Bronchial epithelial cell (primary cell): Measurements from ENCODE around the gene CCS. TPM values are rescaled to one million over a fixed set of nuclear protein-coding genes. Genes with fewer than 3 reads are reported as not detected.

Source experiments
- DNase-seq: peaks from one replicate; pipeline ENCODE4 v3.0.0-alpha.2; 2010; ENCODE audit warnings: low read depth
- FAIRE-seq: peaks from 2 replicates; lab custom pipeline; 2011; peaks lifted over from hg19 to GRCh38; lab: Jason Lieb, UNC
- H3K27me3 ChIP-seq: 2 replicates; pipeline ENCODE4 v1.5.1; 2011; ENCODE audit warnings: low read length; ENCODE audit not compliant: control insufficient read depth, insufficient read depth
- H3K36me3 ChIP-seq: 2 replicates; pipeline ENCODE4 v1.5.1; 2011; ENCODE audit warnings: low read length; ENCODE audit not compliant: control insufficient read depth, insufficient read depth
- H3K4me3 ChIP-seq: 2 replicates; pipeline ENCODE4 v1.5.1; 2011; ENCODE audit warnings: mild to moderate bottlenecking, low read depth, low read length, control low read depth
- CTCF ChIP-seq: IDR thresholded peaks from 2 replicates; pipeline ENCODE4 v1.5.1; 2011; ENCODE audit warnings: mild to moderate bottlenecking, moderate library complexity, low read length, control low read depth, inconsistent platforms; ENCODE audit not compliant: insufficient read depth, severe bottlenecking
- total RNA-seq: library from RNA; depleted of rRNA; stranded (reverse); fragments of >200 nt; gene quantifications from 2 replicates; pipeline ENCODE4 v1.2.1, GENCODE V29; 2014

Gene CCS
- total RNA-seq, 1 donor from 2014 or later: 30.3 TPM

GRCh38 chr11:66546966-66547661 lies 45.9 kb upstream of the CCS start:
- peaks cover 9% of the 10 kb centered on the region for H3K36me3 ChIP-seq
- no peak for TF ChIP-seq CTCF
- H3K27me3 ChIP-seq: peaks cover 5% of the 10 kb centered on the region
- FAIRE-seq (no peak), DNase-seq (no peak)
- no peak overlapping the region for H3K4me3 ChIP-seq

- no peak for DNase-seq
- Histone ChIP-seq H3K27me3 (peaks cover 5% of the 10 kb centered on the region), H3K36me3 (peaks cover 6% of the 10 kb centered on the region), H3K4me3 (no peak overlapping the region)
- no peak for TF ChIP-seq CTCF
- FAIRE-seq: no peak
These were observed 45.3 kb upstream of the CCS start for GRCh38 chr11:66547662-66548009.

- peaks cover 5% of the 10 kb centered on the region for H3K27me3 ChIP-seq
- no peak for FAIRE-seq
- no peak for DNase-seq
- TF ChIP-seq CTCF: no peak
- H3K36me3 ChIP-seq: peaks cover 2% of the 10 kb centered on the region
- no peak overlapping the region for H3K4me3 ChIP-seq
These were observed 44.9 kb upstream of the CCS start for GRCh38 chr11:66548041-66548440.

- Histone ChIP-seq H3K4me3 (no peak overlapping the region), H3K36me3 (no peaks in the 10 kb centered on the region), H3K27me3 (peaks cover 5% of the 10 kb centered on the region)
- no peak for TF ChIP-seq CTCF
- FAIRE-seq (no peak), DNase-seq (no peak)
These were observed 44.0 kb upstream of the CCS start for GRCh38 chr11:66548774-66549630.

GRCh38 chr11:66549696-66550095 lies 43.3 kb upstream of the CCS start:
- no peak for FAIRE-seq
- no peak for DNase-seq
- no peak for TF ChIP-seq CTCF
- Histone ChIP-seq H3K36me3 (no peaks in the 10 kb centered on the region), H3K27me3 (peaks cover 5% of the 10 kb centered on the region), H3K4me3 (no peak overlapping the region)
